Smooth muscle cell (in vitro differentiated cells): ENCODE data around the gene KLHL21. TPM values are rescaled to one million over a fixed set of nuclear protein-coding genes. Genes with fewer than 3 reads are reported as not detected.
"Not testable (repeated sequence)": the region's sequence is repeated elsewhere in the genome, so short reads cannot be mapped to it uniquely, and the experiment has no call there.

Source experiments
- DNase-seq: peaks from one replicate; lab custom pipeline; 2025; ENCODE audit not compliant: unreplicated experiment; lab: John Stamatoyannopoulos, UW
- H2AFZ ChIP-seq: fragments of 200-600 bp; sonication (generic); 2 replicates; pipeline ENCODE4 v1.6.0; 2016; ENCODE audit warnings: antibody characterized with exemption, low read depth, mild to moderate bottlenecking
- H3F3A ChIP-seq: fragments of 200-600 bp; sonication (generic); 2 replicates; pipeline ENCODE4 v1.6.0; 2017; ENCODE audit warnings: antibody characterized with exemption, low read depth
- H3K27ac ChIP-seq: fragments of 200-600 bp; sonication (generic); 2 replicates; pipeline ENCODE4 v1.5.1; 2016; ENCODE audit warnings: low read depth, mild to moderate bottlenecking
- H3K27me3 ChIP-seq: fragments of 200-600 bp; sonication (generic); 2 replicates; pipeline ENCODE4 v1.6.1; 2016; ENCODE audit warnings: low read depth, mild to moderate bottlenecking
- H3K36me3 ChIP-seq: fragments of 200-600 bp; sonication (generic); 2 replicates; pipeline ENCODE4 v1.5.1; 2016; ENCODE audit warnings: low read depth
- H3K4me1 ChIP-seq: fragments of 200-600 bp; sonication (generic); 2 replicates; pipeline ENCODE4 v1.5.1; 2016; ENCODE audit warnings: low read depth
- H3K4me2 ChIP-seq: fragments of 200-600 bp; sonication (generic); 2 replicates; pipeline ENCODE4 v1.6.0; 2016; ENCODE audit warnings: mild to moderate bottlenecking
- H3K4me3 ChIP-seq: fragments of 200-600 bp; sonication (generic); 2 replicates; pipeline ENCODE4 v1.5.1; 2016; ENCODE audit warnings: mild to moderate bottlenecking
- H3K79me2 ChIP-seq: fragments of 200-600 bp; sonication (generic); 2 replicates; pipeline ENCODE4 v1.6.0; 2016; ENCODE audit warnings: low read depth, mild to moderate bottlenecking
- H3K9ac ChIP-seq: fragments of 200-600 bp; sonication (generic); 2 replicates; pipeline ENCODE4 v1.6.0; 2016; ENCODE audit warnings: low read depth
- H3K9me3 ChIP-seq: fragments of 200-600 bp; sonication (generic); replicated peaks from 2 replicates; pipeline ENCODE4 v1.5.1; 2016; ENCODE audit warnings: low read depth
- H4K20me1 ChIP-seq: fragments of 200-600 bp; sonication (generic); 2 replicates; pipeline ENCODE4 v1.6.0; 2016; ENCODE audit warnings: low read depth
- CTCF ChIP-seq: fragments of 200-600 bp; sonication (generic); IDR thresholded peaks from 2 replicates; pipeline ENCODE4 v1.5.1; 2017; ENCODE audit warnings: borderline replicate concordance, mild to moderate bottlenecking, antibody characterized with exemption; ENCODE audit not compliant: insufficient read depth, poor library complexity, severe bottlenecking
- WGBS: methylation state at CpG from one replicate; pipeline ENCODE4 v1.1.7; 2016; ENCODE audit warnings: low lambda C conversion rate; 5-methylcytosine and 5-hydroxymethylcytosine counted together
- polyA plus RNA-seq: library from polyadenylated mRNA; unstranded; fragments of >200 nt; fragmentation: Nextera tagmentation; extraction: Ambion mirVana; gene quantifications from 2 replicates; pipeline ENCODE4 v1.2.1, GENCODE V29; 2016
- total RNA-seq: library from RNA; depleted of rRNA; stranded (reverse); fragments of >200 nt; gene quantifications from 2 replicates; pipeline ENCODE4 v1.2.3, GENCODE V29; 2014

The KLHL21 gene
- total and polyA plus RNA-seq, 2 experiments from 2014 or later: 12.6 to 13.2 TPM

- no peaks in the 10 kb centered on the region for H3F3A ChIP-seq
- 69% methylated on average over 10 of the region's 10 CpGs for WGBS
- no peaks in the 10 kb centered on the region for H3K4me1 ChIP-seq
- H3K4me2 ChIP-seq: no peak overlapping the region
- no peaks in the 10 kb centered on the region for H3K9me3 ChIP-seq
- no peaks in the 10 kb centered on the region for H3K36me3 ChIP-seq
- H3K79me2 ChIP-seq: no peaks in the 10 kb centered on the region
- no peaks in the 10 kb centered on the region for H4K20me1 ChIP-seq
- H3K4me3 ChIP-seq: no peak overlapping the region
- no peak overlapping the region for H2AFZ ChIP-seq
- no peak for DNase-seq
- TF ChIP-seq CTCF: peak; percentile 58
- no peak overlapping the region for H3K27ac ChIP-seq
- H3K27me3 ChIP-seq: no peaks in the 10 kb centered on the region
- no peak overlapping the region for H3K9ac ChIP-seq
These were observed 44.0 kb upstream of the KLHL21 start for GRCh38 chr1:6646499-6647148.

GRCh38 chr1:6645018-6645417 lies 42.3 kb upstream of the KLHL21 start:
- no peak for TF ChIP-seq CTCF
- no peaks in the 10 kb centered on the region for H3K36me3 ChIP-seq
- no peaks in the 10 kb centered on the region for H3K9me3 ChIP-seq
- 96% methylated on average over 7 of the region's 7 CpGs for WGBS
- no peaks in the 10 kb centered on the region for H3K79me2 ChIP-seq
- no peaks in the 10 kb centered on the region for H3K27me3 ChIP-seq
- no peak overlapping the region for H2AFZ ChIP-seq
- no peak for DNase-seq
- no peak overlapping the region for H3K9ac ChIP-seq
- no peaks in the 10 kb centered on the region for H4K20me1 ChIP-seq
- H3K4me3 ChIP-seq: no peak overlapping the region
- H3K4me1 ChIP-seq: no peaks in the 10 kb centered on the region
- no peak overlapping the region for H3K4me2 ChIP-seq
- H3F3A ChIP-seq: no peaks in the 10 kb centered on the region
- H3K27ac ChIP-seq: no peak overlapping the region

GRCh38 chr1:6640867-6641266 lies 38.2 kb upstream of the KLHL21 start:
- H3F3A ChIP-seq, H3K27me3 ChIP-seq, H3K4me2 ChIP-seq, H2AFZ ChIP-seq, H3K9me3 ChIP-seq, H3K4me1 ChIP-seq, H4K20me1 ChIP-seq, DNase-seq, H3K4me3 ChIP-seq, H3K9ac ChIP-seq, H3K79me2 ChIP-seq, H3K36me3 ChIP-seq, H3K27ac ChIP-seq: not testable (repeated sequence)
- WGBS: 94% methylated on average over 3 of the region's 3 CpGs

GRCh38 chr1:6638226-6638625 lies 35.6 kb upstream of the KLHL21 start:
- Histone ChIP-seq H3K79me2 (no peaks in the 10 kb centered on the region), H2AFZ (no peak overlapping the region), H3K27me3 (no peaks in the 10 kb centered on the region), H3F3A (no peaks in the 10 kb centered on the region), H3K4me1 (no peaks in the 10 kb centered on the region), H3K9ac (no peak overlapping the region), H3K36me3 (no peaks in the 10 kb centered on the region), H4K20me1 (no peaks in the 10 kb centered on the region), H3K9me3 (no peaks in the 10 kb centered on the region), H3K4me3 (no peak overlapping the region), H3K4me2 (no peak overlapping the region), H3K27ac (no peak overlapping the region)
- DNase-seq: no peak
- WGBS: 96% methylated on average over 18 of the region's 18 CpGs
- no peak for TF ChIP-seq CTCF
